Endothelial cell (in vitro differentiated cells): ENCODE data around the gene TDRD1. TPM values are rescaled to one million over a fixed set of nuclear protein-coding genes. Genes with fewer than 3 reads are reported as not detected.

Experiments used
- DNase-seq: peaks from one replicate; pipeline ENCODE4 v3.0.0; 2021; ENCODE audit warnings: low spot score
- H3K27ac Mint-ChIP-seq: one replicate; pipeline ENCODE4 v1.8.0; 2021; ENCODE audit warnings: mixed read lengths, inconsistent platforms; ENCODE audit not compliant: unreplicated experiment
- H3K27me3 Mint-ChIP-seq: one replicate; pipeline ENCODE4 v1.8.0; 2021; ENCODE audit warnings: mild to moderate bottlenecking, moderate library complexity, mixed read lengths, inconsistent platforms; ENCODE audit not compliant: unreplicated experiment
- H3K36me3 Mint-ChIP-seq: one replicate; pipeline ENCODE4 v1.8.0; 2021; ENCODE audit warnings: mild to moderate bottlenecking, low read depth, mixed read lengths, inconsistent platforms; ENCODE audit not compliant: unreplicated experiment
- H3K4me1 Mint-ChIP-seq: one replicate; pipeline ENCODE4 v1.8.0; 2021; ENCODE audit warnings: mild to moderate bottlenecking, mixed read lengths, inconsistent platforms; ENCODE audit not compliant: unreplicated experiment
- H3K4me3 Mint-ChIP-seq: one replicate; pipeline ENCODE4 v1.8.0; 2021; ENCODE audit warnings: mild to moderate bottlenecking, mixed read lengths, inconsistent platforms; ENCODE audit not compliant: unreplicated experiment
- H3K9me3 Mint-ChIP-seq: one replicate; pipeline ENCODE4 v1.8.0; 2021; ENCODE audit warnings: mixed read lengths, inconsistent platforms; ENCODE audit not compliant: unreplicated experiment
- total RNA-seq: library from RNA; stranded (reverse); fragmentation: NEBNext Ultra II Directional; extraction: Animal tissue kit (Norgen Biotek cat#: 25700); gene quantifications from one replicate; pipeline ENCODE4 v1.2.1, GENCODE V29; 2021; ENCODE audit not compliant: unreplicated experiment
- TF ChIP-seq, protein P1 (sequence below): fragments of 200-600 bp; sonication (generic); IDR thresholded peaks from one replicate; pipeline ENCODE4 v1.5.0; 2021; ENCODE audit warnings: antibody characterized with exemption; ENCODE audit not compliant: unreplicated experiment

TDRD1 gene
- total RNA-seq, 1 donor from 2014 or later: 0.18 TPM

DNA sequence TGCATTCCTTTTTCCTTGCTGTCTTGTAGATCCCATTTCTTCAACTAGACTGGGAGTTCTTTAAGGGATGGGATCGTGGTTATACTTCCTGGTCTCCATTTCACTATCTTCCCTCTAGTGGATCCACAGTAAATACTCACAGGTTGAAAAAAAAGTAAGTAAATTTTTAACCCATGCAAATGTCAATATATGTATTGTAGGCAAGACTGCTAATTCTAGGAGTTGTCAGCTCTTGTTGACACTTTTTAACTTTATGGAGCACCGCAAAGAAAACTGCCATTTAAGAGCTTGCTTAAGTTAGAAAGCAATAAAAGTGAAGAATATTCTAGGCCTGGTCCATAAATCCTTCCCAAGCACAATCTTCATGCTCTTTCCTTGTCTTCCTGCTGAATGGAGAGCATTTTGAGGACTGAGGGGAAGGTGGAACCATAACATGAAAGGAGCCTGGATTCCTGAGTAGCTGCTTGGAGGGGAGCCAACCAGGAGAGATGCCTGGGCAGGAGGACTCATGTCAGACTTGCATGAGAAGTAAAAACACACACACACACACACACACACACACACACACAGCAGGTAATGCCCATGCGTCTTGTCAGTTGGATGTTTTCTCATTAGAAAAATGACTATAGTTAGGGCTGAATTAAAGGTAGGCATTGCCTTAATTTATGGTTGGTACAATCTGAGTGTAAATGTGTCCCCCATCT is 92.1 kb downstream of the TDRD1 start:
- TF ChIP-seq, protein P1, sequence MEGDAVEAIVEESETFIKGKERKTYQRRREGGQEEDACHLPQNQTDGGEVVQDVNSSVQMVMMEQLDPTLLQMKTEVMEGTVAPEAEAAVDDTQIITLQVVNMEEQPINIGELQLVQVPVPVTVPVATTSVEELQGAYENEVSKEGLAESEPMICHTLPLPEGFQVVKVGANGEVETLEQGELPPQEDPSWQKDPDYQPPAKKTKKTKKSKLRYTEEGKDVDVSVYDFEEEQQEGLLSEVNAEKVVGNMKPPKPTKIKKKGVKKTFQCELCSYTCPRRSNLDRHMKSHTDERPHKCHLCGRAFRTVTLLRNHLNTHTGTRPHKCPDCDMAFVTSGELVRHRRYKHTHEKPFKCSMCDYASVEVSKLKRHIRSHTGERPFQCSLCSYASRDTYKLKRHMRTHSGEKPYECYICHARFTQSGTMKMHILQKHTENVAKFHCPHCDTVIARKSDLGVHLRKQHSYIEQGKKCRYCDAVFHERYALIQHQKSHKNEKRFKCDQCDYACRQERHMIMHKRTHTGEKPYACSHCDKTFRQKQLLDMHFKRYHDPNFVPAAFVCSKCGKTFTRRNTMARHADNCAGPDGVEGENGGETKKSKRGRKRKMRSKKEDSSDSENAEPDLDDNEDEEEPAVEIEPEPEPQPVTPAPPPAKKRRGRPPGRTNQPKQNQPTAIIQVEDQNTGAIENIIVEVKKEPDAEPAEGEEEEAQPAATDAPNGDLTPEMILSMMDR: no peak
- H3K27ac Mint-ChIP-seq: no peak overlapping the region
- no peaks in the 10 kb centered on the region for H3K36me3 Mint-ChIP-seq
- DNase-seq: no peak
- H3K4me3 Mint-ChIP-seq: no peak overlapping the region
- peaks cover 5% of the 10 kb centered on the region for H3K27me3 Mint-ChIP-seq
- no peaks in the 10 kb centered on the region for H3K9me3 Mint-ChIP-seq
- peaks cover 10% of the 10 kb centered on the region for H3K4me1 Mint-ChIP-seq

DNA sequence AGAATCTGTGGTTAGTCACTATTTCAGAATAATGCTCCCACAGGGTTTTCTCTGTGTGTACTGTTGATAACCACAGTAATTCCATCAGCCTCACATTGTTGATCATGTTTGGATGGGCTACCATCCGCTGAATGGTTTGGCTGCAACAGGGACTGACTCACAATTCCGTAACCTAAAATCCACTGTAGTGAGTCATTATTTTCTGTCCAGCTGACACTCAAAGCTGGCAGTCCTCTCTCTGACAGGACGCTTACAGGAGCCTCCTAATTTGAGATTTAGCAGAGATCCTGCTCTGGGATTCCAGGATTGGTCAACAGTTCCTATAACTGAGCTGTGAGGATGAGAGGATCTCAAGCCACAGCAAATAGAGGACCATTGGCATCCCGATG is 92.6 kb downstream of the TDRD1 start:
- Mint-ChIP-seq H3K9me3 (no peaks in the 10 kb centered on the region), H3K36me3 (no peaks in the 10 kb centered on the region), H3K27ac (no peak overlapping the region), H3K4me3 (no peak overlapping the region), H3K27me3 (peaks cover 5% of the 10 kb centered on the region), H3K4me1 (peaks cover 10% of the 10 kb centered on the region)
- TF ChIP-seq, protein P1: no peak
- no peak for DNase-seq

DNA sequence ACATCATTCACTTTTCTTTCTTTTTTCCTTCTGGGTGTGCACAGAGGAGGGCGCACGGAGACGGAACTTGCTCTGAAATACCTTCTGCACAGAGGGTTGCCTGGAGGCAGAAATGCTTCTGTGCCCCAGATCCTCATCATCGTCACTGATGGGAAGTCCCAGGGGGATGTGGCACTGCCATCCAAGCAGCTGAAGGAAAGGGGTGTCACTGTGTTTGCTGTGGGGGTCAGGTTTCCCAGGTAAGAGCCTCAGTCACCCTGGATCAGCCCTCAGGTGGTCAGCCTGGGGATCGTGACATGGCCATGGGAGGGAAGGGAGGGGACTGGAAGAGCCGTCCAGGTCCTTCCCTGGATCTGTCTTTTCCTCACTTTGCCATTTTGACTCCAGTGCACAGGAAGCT is 93.5 kb downstream of the TDRD1 start:
- Mint-ChIP-seq H3K4me1 (peaks cover 10% of the 10 kb centered on the region), H3K27ac (no peak overlapping the region), H3K27me3 (peaks cover 5% of the 10 kb centered on the region), H3K9me3 (no peaks in the 10 kb centered on the region), H3K36me3 (no peaks in the 10 kb centered on the region), H3K4me3 (no peak overlapping the region)
- TF ChIP-seq, protein P1: no peak
- no peak for DNase-seq

DNA sequence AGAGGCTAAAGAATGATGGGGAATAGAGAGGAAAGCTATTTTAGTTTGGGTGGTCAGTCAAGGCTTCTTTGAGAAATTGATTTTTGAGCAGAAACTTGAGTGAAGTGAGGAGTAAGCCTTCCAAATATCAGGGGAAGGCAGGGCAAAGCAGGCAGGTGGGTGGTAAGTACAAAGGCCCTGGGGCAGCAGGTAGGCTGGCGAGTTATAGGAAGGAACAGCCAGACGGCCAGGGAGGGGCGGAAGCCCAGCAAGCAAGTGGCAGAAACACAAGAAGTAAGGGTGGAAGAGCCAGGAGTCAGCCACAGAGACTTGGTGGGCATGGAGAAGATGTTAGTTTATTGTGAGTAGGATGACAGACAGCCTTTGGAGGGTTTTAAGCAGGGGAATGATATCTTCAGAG is 94.8 kb downstream of the TDRD1 start:
- no peaks in the 10 kb centered on the region for H3K36me3 Mint-ChIP-seq
- H3K27me3 Mint-ChIP-seq: peaks cover 5% of the 10 kb centered on the region
- peak overlapping the region; percentile 24 for H3K27ac Mint-ChIP-seq
- H3K9me3 Mint-ChIP-seq: no peaks in the 10 kb centered on the region
- no peak overlapping the region for H3K4me3 Mint-ChIP-seq
- no peak for DNase-seq
- TF ChIP-seq, protein P1: no peak
- peaks cover 10% of the 10 kb centered on the region for H3K4me1 Mint-ChIP-seq

DNA sequence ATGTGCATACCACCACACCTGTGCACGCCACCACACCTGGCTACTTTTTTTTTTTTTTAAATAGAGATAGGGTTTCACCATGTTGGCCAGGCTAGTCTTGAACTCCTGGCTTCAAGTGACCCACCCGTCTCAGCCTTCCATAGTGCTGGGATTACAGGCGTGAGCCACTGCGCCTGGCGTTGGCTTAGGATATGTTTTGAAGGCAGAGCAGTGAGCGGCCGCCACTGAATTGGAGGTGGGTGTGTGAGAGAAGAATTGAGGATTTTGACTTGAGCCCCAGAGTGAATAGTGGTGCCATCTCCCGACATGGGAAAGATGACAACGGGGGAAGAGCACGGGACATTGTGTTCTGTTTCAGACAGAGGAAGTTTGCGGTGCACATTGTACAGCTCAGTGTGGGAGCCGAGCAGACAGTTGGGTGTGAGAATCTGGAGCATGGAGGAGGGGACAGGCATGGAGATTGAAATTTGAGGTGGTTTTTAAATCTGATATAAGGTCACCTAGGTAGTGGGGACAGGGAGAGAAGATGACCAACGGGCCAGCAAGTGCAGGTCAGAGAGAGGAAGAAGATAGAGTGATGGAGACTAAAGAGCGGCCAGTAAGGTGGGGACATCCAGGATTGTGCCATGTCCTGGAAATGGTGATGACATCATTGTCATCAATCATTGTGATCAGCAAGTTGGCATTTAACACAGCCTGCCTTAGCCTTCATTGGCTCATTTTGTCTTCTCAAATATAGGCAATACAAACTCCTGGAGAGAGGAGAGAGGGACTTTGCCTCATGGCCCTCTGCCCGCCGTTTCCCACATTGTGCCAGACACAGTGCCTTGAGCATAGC is 95.7 kb downstream of the TDRD1 start:
- no peak for DNase-seq
- Mint-ChIP-seq H3K36me3 (no peaks in the 10 kb centered on the region), H3K4me3 (no peak overlapping the region), H3K9me3 (no peaks in the 10 kb centered on the region), H3K27me3 (peaks cover 3% of the 10 kb centered on the region), H3K27ac (no peak overlapping the region), H3K4me1 (peaks cover 10% of the 10 kb centered on the region)
- TF ChIP-seq, protein P1: no peak
